ENCODE measurements around the gene ZNF891. TPM values are rescaled to one million over a fixed set of nuclear protein-coding genes. Genes with fewer than 3 reads are reported as not detected.

ZNF891 gene
- total and polyA plus RNA-seq, 2 of the 13 experiments (the other 11 are each of a cell fraction or from before 2014, with no cell fraction given): 1.3 to 2.1 TPM

- TF ChIP-seq, protein P1, sequence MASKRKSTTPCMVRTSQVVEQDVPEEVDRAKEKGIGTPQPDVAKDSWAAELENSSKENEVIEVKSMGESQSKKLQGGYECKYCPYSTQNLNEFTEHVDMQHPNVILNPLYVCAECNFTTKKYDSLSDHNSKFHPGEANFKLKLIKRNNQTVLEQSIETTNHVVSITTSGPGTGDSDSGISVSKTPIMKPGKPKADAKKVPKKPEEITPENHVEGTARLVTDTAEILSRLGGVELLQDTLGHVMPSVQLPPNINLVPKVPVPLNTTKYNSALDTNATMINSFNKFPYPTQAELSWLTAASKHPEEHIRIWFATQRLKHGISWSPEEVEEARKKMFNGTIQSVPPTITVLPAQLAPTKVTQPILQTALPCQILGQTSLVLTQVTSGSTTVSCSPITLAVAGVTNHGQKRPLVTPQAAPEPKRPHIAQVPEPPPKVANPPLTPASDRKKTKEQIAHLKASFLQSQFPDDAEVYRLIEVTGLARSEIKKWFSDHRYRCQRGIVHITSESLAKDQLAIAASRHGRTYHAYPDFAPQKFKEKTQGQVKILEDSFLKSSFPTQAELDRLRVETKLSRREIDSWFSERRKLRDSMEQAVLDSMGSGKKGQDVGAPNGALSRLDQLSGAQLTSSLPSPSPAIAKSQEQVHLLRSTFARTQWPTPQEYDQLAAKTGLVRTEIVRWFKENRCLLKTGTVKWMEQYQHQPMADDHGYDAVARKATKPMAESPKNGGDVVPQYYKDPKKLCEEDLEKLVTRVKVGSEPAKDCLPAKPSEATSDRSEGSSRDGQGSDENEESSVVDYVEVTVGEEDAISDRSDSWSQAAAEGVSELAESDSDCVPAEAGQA (IDR thresholded peaks at IDR 0.05; ENCODE audit: low read depth): peak; percentile 92
- TF ChIP-seq, protein P1 (CRISPR knock-in tag; IDR thresholded peaks at IDR 0.05; ENCODE audit: borderline replicate concordance): no peak
- no peak for TF ChIP-seq IKZF1 (IDR thresholded peaks at IDR 0.05)
- 0 out of 2 replicates have a peak, but pooled peaks have one; percentile 4 for TF ChIP-seq MXD4 (CRISPR knock-in tag; IDR thresholded peaks at IDR 0.05)
- peak; percentile 94 for TF ChIP-seq ZNF335 (CRISPR knock-in tag; IDR thresholded peaks at IDR 0.05)
- TF ChIP-seq ZNF230 (CRISPR knock-in tag; IDR thresholded peaks at IDR 0.05): no peak
- TF ChIP-seq ZNF788 (CRISPR knock-in tag; IDR thresholded peaks at IDR 0.05; ENCODE audit: borderline replicate concordance): peak; percentile 53; the same call in 1 of the 2 replicates
- TF ChIP-seq ZNF614 (CRISPR knock-in tag; IDR thresholded peaks at IDR 0.05; ENCODE audit: borderline replicate concordance): peak; percentile 45; the same call in 1 of the 2 replicates
- no peak for TF ChIP-seq ZNF780A (CRISPR knock-in tag; IDR thresholded peaks at IDR 0.05)
- peak; percentile 59; the same call in 1 of the 2 replicates for TF ChIP-seq SPEN (CRISPR knock-in tag; IDR thresholded peaks at IDR 0.05; ENCODE audit: low read depth)
- peak; percentile 70 for TF ChIP-seq SUZ12 (IDR thresholded peaks at IDR 0.05; ENCODE audit: low read depth, low read length)
- TF ChIP-seq ZNF331 (CRISPR knock-in tag; IDR thresholded peaks at IDR 0.05): peak; percentile 12; the same call in 1 of the 2 replicates
- TF ChIP-seq ZNF580 (CRISPR knock-in tag; IDR thresholded peaks at IDR 0.05; ENCODE audit: borderline replicate concordance, low read depth): 0 out of 2 replicates have a peak, but pooled peaks have one; percentile 22
- TF ChIP-seq, protein P2, sequence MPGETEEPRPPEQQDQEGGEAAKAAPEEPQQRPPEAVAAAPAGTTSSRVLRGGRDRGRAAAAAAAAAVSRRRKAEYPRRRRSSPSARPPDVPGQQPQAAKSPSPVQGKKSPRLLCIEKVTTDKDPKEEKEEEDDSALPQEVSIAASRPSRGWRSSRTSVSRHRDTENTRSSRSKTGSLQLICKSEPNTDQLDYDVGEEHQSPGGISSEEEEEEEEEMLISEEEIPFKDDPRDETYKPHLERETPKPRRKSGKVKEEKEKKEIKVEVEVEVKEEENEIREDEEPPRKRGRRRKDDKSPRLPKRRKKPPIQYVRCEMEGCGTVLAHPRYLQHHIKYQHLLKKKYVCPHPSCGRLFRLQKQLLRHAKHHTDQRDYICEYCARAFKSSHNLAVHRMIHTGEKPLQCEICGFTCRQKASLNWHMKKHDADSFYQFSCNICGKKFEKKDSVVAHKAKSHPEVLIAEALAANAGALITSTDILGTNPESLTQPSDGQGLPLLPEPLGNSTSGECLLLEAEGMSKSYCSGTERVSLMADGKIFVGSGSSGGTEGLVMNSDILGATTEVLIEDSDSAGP (CRISPR knock-in tag; IDR thresholded peaks at IDR 0.05; ENCODE audit: borderline replicate concordance): peak; percentile 83; the same call in 1 of the 2 replicates
- TF ChIP-seq SIX1 (CRISPR knock-in tag; IDR thresholded peaks at IDR 0.05; ENCODE audit: borderline replicate concordance): peak; percentile 49; the same call in 1 of the 2 replicates
- no peak for TF ChIP-seq REL (CRISPR knock-in tag; conservative IDR thresholded peaks at IDR 0.05)
- peak; percentile 89 for TF ChIP-seq ELF3 (CRISPR knock-in tag; IDR thresholded peaks at IDR 0.05)
- no peak; the same call in 1 of the 2 replicates for TF ChIP-seq TGIF2 (CRISPR knock-in tag; IDR thresholded peaks at IDR 0.05)
- TF ChIP-seq ARID5B (CRISPR knock-in tag; IDR thresholded peaks at IDR 0.05): 0 out of 2 replicates have a peak, but pooled peaks have one; percentile 19
Measured at GRCh38 chr12:133080026-133080367, 50.1 kb downstream of the ZNF891 start (continued).

Data from HepG2 (cell line).